Measurements from ENCODE around the gene LMO4. TPM values are rescaled to one million over a fixed set of nuclear protein-coding genes. Genes with fewer than 3 reads are reported as not detected.

The LMO4 gene
- polyA plus RNA-seq, 3 donors from 2014 or later = 34.4 to 57.5 (median 46.1) TPM

DNA sequence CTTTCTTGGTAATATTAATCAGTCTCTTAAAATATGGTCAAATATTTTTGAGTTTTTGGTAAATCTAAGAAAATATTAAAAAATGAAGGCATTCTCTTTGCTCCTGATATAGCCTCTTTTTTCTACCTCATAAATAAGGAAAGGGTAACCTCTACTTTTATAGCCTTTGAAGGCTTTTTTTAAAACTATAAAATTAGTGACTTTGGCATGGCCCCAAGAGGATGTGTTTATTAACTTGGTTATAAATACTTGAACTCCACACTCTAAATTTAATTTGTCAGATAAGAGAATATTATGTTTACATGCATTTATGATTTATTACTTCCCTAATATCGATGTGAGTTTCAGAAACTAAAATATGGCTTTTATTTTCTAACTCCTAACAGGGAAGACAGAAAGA is 60.3 kb downstream of the LMO4 start:
- Mint-ChIP-seq H3K4me1 (peaks cover 0 to 2% of the 10 kb centered on the region in 2 donors), H3K27me3 (ENCODE audit: low read depth in 3 of 3) (peaks cover 0 to 2% (median 1%) of the 10 kb centered on the region in 3 donors), H3K36me3 (peaks cover 4 to 15% (median 11%) of the 10 kb centered on the region in 3 donors), H3K4me3 (no peak overlapping the region), H3K9me3 (no peaks in the 10 kb centered on the region), H3K27ac (no peak overlapping the region)
- DNase-seq = no peak

DNA sequence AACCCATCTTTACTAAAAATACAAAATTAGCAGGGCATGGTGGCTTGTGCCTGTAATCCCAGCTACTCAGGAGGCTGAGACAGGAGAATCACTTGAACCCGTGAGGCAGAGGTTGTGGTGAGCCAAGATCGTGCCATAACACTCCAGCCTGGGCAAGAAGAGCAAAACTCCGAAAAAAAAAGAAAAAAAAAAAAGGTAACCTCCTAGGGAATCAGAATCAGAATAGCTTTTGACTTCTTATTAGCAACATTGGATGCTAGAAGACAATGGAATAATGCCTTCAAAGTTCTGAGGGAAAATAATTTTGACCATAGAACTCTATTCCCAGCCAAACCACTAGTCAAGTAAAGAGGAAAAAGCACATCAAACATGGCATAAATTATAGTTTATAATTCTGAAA is 60.9 kb downstream of the LMO4 start:
- peaks cover 0 to 2% of the 10 kb centered on the region in 2 donors for H3K4me1 Mint-ChIP-seq
- no peak overlapping the region for H3K4me3 Mint-ChIP-seq
- peaks cover 1 to 2% (median 1%) of the 10 kb centered on the region in 3 donors for H3K27me3 Mint-ChIP-seq (ENCODE audit: low read depth in 3 of 3)
- H3K9me3 Mint-ChIP-seq = no peaks in the 10 kb centered on the region
- peaks cover 4 to 14% (median 11%) of the 10 kb centered on the region in 3 donors for H3K36me3 Mint-ChIP-seq
- H3K27ac Mint-ChIP-seq = no peak overlapping the region
- DNase-seq = no peak

DNA sequence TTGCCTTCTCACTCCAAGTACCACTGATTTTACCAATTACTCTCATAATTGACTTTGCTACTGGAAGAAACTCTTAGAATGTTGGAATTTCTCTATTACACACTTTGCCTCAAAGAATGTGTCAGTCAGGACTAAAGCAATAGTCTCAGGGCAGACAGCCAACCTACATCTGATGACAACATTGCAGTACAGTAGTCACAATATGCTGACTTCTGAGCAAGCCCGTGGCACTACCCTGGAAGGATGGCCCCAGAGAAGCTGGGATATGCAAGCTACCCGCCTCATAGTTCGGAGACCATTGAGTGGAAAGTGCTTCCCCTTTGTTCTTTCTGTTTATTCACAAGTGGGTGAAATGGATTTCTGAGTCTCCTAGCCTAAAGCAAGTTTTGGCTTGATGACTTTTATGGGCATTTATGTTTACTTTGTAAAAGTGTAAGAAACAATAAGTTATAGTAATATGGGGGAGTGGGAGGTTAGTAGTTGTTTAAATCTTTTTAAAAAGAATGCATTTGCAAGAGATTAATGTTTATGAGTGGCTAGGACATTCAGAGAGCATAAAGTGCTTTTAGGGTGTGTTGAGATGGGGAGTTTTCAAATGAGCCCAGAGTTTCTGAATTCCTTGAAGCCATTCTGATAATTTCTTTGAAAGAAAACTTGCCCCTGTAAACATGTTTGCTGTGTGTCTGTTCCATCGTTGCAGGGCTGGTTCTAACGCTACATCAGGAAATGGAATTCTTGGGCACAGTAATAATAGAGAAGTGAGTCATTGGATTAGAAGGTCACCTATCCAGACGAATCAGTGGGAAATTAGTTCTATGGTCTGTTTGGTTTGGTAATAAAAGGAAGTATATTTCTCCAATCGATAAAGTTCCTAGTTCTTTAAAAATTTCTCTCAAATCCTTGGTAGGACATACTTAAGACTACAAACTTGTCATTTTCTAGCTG is 63.8 kb downstream of the LMO4 start:
- DNase-seq = no peak
- Mint-ChIP-seq H3K36me3 (peaks cover 11 to 26% (median 12%) of the 10 kb centered on the region in 3 donors), H3K4me1 (no peaks in the 10 kb centered on the region), H3K4me3 (no peak overlapping the region), H3K27ac (peak overlapping the region in 1 of 6 donors; percentile 14), H3K27me3 (ENCODE audit: low read depth in 3 of 3) (peaks cover 1 to 2% (median 2%) of the 10 kb centered on the region in 3 donors), H3K9me3 (no peaks in the 10 kb centered on the region)

DNA sequence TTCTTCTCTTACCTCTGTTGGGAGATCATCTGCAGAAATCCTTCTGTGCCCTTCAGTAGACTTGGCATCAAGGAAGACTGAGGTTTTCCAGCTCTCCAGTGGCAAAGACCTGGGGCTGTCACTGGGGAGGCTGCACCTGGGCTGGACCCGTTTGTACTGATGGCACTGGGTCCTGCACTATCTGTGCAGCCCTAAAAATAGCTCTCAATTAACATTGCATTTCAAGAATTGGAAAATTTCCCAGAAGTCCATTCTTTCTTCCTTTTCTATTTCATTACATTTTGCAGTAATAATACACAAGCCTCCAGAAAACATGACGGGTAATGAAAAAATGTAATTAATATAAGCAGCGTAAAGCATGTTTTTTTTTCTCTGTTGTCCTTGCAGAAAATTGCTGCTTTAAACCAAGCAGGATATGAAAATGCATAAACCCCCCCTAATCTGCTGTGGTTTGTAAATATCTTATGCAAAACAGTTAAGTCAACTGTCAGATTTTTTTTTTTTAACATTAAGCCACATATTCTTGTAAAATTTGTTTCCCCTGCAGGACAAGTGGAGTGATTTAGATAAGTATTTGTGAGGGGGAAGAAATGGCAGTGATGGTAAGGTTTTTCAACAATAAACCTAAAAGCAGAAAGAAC is 64.9 kb downstream of the LMO4 start:
- DNase-seq = no peak
- H3K27me3 Mint-ChIP-seq (ENCODE audit: low read depth in 3 of 3) = peaks cover 1 to 2% (median 2%) of the 10 kb centered on the region in 3 donors
- no peak overlapping the region for H3K4me3 Mint-ChIP-seq
- no peak overlapping the region for H3K27ac Mint-ChIP-seq
- no peaks in the 10 kb centered on the region for H3K9me3 Mint-ChIP-seq
- peaks cover 3 to 17% (median 11%) of the 10 kb centered on the region in 3 donors for H3K36me3 Mint-ChIP-seq
- H3K4me1 Mint-ChIP-seq = no peaks in the 10 kb centered on the region

DNA sequence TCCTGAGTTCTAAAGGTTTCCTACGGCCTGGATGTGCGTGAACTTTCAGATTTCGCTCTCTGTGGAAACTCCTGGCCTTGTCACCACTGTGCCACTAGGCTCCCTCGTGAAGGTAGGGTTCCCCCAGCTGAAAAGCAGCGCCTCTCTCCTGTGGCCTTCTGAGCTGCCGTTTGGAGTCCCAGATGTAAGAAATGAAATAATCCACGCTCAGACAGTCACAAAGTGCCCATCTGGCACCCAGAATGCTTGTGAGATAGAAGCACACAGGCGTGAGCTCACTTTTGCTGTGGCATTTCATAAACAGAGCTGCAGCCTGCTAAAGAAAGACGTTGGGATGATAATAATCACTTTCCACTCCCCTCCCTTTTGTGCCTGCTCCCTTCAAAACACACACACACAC is 65.8 kb downstream of the LMO4 start:
- H3K27ac Mint-ChIP-seq = no peak overlapping the region
- no peaks in the 10 kb centered on the region for H3K9me3 Mint-ChIP-seq
- H3K4me3 Mint-ChIP-seq = no peak overlapping the region
- H3K36me3 Mint-ChIP-seq = peaks cover 9 to 26% (median 17%) of the 10 kb centered on the region in 3 donors
- DNase-seq = no peak
- H3K27me3 Mint-ChIP-seq (ENCODE audit: low read depth in 3 of 3) = peaks cover 1 to 2% (median 2%) of the 10 kb centered on the region in 3 donors
- H3K4me1 Mint-ChIP-seq = no peaks in the 10 kb centered on the region

DNA sequence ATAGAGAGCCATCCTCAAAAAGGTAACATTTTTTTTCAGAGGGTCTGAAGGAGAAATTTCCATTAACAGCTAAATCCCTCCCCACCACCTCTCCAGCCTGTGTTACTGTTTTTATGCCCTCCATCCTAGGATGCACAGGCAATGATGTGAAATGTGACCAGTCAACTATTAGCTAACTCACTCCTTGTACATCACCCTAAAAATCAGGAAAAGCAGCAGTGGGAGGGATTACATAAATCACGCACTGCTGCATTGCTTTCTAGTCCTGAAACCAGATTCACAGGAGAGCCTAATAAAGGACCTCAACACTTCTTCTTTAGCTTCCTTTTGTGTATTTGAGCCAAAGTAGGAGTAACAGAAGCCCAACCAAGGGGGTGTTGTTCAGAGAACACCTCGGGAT is 66.3 kb downstream of the LMO4 start:
- Mint-ChIP-seq H3K9me3 (no peaks in the 10 kb centered on the region), H3K4me3 (no peak overlapping the region), H3K36me3 (peaks cover 9 to 31% (median 19%) of the 10 kb centered on the region in 3 donors), H3K4me1 (no peaks in the 10 kb centered on the region), H3K27me3 (ENCODE audit: low read depth in 3 of 3) (peaks cover 0 to 2% (median 1%) of the 10 kb centered on the region in 3 donors), H3K27ac (no peak overlapping the region)
- no peak for DNase-seq

All from immature natural killer cell (primary cell).